GM21447 (cell line): Measurements from ENCODE around the gene RNF13.
"Not testable (repeated sequence)": the region's sequence is repeated elsewhere in the genome, so short reads cannot be mapped to it uniquely, and the experiment has no call there.

ENCODE experiments used
- ATAC-seq: cut with Tn5 transposase; IDR thresholded peaks from one replicate; pipeline ENCODE4 v1.9.1; 2021; ENCODE audit not compliant: unreplicated experiment

RNF13 gene

DNA sequence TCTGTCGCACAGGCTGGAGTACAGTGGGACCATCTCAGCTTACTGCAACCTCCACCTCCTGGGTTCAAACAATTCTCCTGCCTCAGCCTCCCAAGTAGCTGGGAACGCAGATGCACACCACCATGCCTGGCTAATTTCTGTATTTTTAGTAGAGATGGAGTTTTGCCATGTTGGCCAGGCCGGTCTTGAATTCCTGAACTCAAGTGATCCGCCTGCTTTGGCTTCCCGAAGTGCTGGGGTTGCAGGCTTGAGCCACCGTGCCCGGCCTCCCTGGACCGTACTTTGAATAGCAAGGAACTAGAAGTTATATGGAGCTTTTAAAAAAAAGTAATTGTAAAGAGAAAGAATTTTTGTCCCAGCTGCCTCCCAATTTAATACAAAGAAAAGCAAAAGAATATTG lies 12.3 kb upstream of the RNF13 start:
- ATAC-seq, result no peak

DNA sequence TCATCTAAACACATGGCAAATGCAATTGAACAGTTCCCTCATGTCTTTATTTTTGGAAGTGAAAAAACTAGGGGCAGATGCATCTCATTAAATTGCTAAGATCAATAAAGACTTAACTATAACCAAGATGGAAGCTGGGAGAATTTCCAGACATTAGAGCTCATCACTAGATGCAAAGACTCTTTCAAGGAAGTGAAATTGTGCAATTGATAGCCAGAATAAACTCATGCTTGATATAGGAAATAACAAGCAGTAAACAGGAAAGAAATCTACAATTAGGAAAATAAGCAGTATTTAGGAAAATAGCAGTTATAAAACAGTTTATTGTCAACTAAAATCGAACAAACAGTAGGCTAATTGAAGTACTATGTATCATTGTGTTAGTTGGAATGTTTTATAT lies 11.8 kb upstream of the RNF13 start:
- no peak for ATAC-seq

DNA sequence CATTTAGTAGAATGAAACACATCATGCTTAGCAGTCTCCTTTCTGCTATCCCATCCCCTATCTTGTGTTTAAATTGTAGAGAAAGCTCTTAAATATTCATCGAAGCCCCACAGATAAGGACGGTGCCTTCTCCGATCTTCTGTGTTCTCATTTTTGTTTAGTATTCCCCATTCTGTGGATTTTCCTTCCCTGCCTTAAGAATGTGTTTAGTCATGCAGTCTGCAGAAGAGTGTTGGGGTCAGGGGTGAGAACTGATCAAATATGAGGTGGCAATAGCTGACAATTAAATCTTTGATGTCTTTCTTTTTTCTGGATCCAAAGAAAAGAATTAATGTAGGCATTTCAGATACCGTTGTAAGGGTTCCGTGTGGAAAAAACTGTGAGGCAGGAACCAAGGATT lies 11.4 kb upstream of the RNF13 start:
- ATAC-seq, result no peak

DNA sequence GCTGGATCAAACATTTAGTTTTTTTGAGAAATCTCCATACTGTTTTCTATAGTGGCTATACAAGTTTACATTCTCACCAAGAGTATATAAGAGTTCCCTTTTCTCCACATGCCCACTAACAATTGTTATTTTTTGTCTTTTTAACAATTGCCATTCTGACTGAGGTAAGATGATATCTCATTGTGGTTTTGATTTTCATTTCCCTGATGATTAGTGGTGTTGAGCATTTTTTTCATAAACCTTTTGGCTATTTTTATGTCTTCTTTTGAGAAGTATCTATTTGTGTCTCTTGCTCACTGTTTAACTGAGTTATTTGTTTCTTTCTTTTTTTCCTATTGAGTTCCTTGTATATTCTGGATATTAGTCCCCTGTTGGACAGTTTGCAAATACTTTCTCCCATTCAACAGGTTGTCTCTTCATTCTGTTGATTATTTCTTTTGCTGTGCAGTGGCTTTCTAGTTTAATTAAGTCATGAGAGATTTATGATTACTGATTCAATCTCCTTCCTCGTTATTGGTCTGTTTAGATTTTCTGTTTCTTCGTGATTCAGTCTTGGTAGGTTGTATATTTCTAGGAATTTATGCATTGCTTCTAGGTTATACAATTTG lies 6.7 kb upstream of the RNF13 start:
- no peak for ATAC-seq

DNA sequence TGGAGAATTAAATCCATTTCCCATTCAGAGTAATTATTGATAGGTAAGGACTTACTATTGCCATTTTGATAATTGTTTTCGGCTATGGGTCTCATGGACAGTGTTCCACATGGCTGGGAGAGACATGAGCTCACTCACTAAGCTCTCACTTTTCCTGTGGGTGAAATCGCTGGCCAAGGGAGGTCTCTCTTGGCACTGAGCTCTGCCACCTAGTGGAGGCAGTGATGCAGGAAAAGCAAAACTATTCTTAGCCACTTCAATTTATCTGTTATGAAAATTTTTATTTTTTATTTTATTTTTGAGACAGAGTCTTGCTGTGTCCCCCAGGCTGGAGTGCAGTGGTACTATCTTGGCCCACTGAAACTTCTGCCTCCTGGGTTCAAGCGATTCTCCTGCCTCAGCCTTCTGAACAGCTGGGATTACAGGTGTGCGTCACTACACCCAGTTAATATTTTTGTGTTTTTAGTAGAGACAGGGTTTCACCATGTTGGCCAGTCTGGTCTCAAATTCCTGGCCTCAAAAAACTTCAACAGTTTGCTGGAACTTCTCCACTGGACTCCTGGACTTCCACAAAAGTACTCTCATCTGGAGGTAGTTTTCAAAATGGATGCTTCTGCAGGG lies 4.7 kb upstream of the RNF13 start:
- no peak for ATAC-seq

DNA sequence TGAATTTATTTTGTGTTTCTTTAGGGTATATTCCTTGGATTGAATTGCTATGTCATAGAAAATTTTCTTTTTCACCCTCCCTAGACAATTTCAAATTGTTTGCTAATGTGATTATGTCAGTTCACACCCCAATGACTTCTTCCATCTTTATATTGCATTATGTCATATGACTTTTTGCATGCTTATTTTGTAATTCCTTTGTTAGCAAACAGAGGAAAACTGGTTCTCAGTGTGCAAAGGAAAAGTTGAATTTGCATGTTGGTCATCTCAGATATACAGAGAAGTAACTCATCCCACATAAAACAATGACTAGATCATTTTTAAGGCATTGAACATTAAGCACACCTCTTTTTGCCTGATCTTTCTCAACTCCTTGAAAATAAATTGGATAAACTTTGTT lies 3.3 kb upstream of the RNF13 start:
- no peak for ATAC-seq

DNA sequence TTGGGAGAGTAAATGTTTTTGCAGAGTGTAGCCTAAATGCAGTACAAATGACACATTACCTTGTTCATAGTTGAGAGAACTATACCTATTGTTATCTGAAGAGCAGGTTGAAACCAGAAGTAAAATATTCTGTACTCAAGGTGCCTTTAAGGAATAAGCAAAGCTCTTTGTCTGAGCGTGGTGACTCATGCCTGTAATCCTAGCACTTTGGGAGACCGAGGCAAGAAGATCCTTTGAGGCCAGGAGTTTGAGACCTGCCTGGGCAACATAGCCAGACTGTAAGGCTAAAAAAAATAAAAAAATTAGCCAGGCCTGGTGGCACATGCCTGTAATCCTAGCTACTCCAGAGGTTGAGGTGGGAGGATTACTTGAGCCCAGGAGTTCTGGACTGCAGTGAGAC lies 2.2 kb upstream of the RNF13 start:
- no peak for ATAC-seq

DNA sequence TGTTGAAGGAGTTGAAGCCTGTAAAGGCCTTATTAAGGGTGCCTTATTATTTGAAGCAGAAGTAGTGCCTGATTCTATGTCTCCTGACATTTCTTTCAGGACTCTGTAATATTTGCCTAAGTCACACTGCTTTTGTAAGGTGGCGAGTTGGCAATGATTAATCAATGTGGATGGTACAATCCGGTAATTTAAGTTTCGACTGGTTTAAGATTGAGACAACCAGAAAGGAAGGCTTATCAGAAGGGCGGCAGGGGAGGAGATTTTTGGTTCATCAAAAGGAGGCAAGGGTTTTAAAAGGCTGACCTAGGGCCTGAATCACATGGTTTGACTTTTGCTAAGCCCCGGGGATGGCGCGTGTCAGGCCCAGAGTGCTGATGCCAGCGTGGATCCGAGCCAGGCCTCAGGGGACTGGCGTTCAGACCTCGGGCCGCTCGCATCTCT lies 830 bp upstream of the RNF13 start:
- no peak for ATAC-seq

DNA sequence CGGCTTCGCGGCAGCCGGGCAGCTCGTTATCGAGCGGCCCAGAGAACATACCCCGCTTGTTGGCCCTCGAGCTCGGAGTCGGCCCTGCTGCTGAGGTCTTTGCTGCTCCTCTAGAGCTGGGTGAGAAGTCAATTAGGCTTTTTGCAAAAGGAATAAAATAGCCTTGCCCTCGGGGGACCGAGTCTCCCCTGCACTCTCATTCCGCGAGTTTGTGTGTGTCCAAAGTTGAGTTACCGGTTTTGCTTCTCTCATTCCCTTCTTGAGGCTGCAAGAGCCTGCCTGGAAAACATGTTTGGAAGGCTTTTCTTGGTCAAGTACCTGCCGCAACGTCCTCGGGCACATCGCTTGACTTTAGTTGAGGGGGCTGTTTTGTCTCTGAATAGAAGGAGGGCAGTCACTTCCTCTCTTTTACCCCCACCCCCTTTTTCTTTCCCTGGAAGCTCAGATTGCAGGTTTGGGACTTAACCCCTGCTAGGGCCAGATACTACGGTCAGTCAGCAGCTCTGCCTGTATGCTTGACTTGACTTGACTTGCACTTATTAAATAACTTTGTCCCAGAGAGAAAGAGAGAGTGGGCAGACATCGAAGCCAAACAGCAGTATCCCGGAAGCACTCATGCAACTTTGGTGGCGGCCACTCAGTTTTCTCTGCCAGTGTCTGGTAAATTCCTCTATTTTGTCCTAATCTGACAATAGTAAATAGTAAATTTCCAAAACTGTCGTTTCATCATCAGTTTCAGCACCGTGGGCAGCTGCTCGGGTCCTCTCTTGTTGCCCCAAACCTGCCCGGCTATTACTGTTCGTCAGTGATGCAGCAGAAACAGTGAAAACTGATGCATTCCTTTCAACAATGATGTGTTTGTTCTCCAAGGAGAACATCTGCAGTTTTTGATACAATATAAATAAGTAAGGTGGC lies 609 bp downstream of the RNF13 start:
- peak; percentile 23 for ATAC-seq

DNA sequence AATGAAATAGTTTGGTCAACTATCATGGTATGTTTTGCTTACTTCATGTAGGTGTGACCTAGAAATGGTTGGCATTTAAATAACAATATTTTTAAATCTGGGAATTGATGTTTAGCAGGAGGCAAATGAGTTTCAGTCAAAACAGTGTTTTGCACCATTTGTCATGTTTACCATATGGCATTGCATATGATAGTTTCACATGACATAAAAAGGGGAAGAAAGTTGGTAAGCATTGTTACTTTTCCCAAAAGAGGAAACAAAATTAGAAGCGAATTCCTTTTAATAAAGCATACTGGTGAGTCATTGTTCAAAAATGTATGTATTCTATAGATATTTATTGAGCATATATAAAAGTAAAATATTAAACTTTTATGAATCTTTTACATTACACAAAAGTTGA lies 2.3 kb downstream of the RNF13 start:
- ATAC-seq, result no peak

DNA sequence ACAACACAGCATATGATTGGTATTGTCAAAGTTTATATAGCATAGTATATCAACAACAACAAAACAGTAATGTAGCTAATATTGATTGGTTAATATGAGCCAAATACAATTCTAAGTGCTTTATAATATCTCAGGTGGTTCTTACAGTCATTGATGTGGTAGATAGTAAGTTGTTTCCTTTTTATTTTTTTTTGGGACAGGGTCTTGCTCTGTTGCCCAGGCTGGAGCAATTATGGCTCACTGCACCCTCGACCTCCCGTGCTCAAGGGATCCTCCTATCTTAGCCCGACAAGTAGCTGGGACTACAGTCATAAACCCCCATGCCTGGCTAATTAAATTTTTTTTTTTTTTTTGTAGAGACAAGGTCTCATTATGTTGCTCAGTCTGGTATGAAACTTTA lies 2.7 kb downstream of the RNF13 start:
- no peak for ATAC-seq

DNA sequence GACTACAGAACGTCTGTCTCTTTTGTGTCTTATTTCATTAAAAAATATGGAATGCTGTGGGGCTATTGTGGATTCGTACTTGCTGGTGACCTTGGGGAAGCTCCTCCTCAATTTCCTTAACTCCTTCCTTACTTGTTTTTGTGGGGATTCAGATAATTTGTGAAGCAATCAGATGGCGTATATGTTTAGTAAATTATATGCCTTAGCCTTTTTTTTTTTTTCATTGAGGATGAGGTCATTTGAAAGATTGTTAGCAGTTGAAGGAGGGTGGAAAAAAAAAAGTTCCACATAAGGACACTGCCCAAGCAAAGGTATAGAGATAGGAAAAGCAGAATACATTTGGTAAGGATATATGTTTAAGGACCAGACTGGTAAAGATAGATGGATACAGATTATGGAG lies 3.3 kb downstream of the RNF13 start:
- no peak for ATAC-seq

DNA sequence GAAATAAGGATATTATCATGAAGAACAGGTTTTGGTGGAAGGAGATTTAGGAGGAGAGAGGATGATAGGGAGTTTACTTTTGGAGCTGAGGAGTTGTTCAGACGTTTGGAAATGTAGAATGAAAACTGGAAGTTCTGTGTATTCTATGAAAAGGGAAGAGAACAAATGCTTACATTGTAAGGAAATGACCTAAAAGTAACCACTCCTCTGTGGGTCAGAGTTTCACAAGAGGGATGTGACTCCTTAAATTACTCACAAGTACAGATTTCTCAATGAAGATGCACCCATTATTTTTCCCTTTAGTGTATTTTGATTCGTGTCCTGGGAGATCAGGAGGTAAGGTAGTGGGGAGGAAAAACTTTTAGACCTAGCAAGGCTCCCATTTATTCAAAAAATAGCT lies 4.0 kb downstream of the RNF13 start:
- ATAC-seq, result no peak

DNA sequence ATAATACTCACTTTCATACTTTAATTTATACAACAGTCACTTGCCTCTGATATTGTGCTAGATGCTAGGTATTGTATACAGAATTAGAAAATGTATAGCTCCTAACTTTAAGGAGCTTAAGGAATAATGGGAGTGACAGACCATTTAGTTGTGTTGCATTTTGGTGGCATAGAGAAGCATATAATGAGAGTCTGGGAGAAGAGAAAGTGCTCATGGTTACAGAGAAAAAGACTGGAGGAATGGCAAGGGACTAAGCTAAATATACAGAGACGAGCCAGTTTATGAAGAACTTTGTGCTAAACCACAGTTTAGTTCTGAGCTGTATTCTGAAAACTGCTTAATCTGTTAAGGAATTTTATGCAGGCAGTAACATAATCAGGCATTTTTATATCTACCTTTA lies 6.4 kb downstream of the RNF13 start:
- no peak for ATAC-seq

DNA sequence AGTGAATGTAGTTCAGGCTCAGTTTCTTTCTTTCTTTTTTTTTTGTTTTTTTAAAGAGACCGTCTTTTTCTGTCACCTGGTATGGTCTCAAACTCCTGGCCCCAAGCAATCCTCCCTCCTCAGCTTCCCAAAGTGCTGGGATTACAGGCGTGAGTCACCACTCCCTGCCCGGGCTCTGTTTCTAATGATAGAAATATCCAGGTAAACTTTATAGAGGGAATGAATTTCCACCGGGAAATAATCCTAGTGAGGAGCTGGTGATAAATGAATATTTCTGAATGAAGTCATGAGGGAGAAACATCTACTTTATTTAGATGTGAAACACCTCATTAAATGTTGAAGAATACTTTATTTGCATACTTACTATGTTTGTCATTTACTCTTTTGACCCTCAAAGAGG lies 7.2 kb downstream of the RNF13 start:
- no peak for ATAC-seq

DNA sequence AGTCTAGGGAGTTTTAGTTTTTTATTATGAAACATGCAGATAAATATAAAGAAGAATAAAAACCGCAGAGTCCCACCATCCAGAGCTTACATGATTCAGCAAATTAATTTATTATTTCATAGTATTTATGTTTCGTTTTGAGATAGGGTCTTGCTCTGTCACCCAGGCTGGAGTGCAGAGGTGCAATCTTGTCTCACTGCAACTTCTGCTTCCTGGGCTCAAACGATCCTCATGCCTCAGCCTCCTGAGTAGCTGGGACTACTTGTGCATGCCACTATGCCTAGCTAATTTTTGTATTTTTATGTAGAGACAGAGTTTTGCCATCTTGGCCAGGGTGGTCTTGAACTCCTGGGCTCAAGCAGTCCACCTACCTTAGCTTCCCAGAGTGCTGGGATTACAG lies 13.6 kb downstream of the RNF13 start:
- no peak for ATAC-seq

DNA sequence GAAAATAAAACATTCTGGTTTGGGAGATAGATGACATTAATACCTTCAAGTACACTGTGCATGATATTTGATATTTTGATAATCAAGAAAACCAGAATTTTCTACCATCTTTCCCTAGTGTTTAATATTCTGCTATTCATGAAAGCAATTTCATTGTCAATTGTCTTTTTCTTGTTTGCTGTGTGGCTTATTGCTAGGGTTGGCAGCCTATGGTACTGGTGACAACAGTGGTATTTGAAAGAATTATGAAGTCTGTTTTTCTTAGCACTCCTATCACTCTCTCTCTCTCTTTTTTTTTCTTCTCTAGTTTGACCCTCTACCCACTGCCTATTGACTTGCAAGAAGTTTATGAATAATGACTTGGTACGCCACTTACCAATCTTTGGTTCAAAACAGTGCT lies 15.4 kb downstream of the RNF13 start:
- ATAC-seq, result no peak

DNA sequence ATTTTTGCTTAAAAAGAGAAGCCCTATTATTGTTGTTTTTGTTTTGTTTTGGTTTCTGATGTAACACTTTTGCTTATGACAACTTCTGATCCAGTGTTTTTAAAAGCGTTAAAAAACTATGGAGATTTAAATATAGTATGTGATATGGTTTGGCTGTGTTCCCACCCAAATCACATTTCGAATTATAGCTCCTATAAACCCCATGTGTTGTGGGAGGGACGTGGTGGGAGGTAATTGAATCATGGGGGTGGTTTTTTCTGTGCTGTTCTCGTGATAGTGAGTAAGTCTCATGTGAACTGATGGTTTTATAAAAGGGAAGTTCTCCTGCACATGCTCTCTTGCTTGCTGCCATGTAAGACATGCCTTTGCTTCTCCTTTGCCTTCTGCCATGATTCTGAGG lies 16.6 kb downstream of the RNF13 start:
- not testable (repeated sequence) for ATAC-seq

DNA sequence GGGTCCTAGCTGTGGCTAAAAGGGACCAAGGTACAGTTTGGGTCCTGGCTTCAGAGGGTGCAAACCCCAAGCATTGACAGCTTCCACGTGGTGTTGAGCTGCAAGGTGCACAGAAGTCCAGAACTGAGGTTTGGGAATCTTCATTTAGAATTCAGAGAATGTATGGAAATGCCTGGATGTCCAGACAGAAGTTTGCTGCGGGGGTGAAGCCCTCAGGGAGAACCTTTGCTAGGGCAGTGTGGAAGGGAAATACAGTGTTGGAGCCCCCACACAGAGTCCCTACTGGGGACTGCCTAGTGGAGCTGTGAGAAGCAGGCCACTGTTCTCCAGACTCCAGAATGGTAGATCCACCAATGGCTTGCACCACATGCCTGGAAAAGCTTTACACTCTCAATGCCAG lies 17.9 kb downstream of the RNF13 start:
- ATAC-seq, result no peak

DNA sequence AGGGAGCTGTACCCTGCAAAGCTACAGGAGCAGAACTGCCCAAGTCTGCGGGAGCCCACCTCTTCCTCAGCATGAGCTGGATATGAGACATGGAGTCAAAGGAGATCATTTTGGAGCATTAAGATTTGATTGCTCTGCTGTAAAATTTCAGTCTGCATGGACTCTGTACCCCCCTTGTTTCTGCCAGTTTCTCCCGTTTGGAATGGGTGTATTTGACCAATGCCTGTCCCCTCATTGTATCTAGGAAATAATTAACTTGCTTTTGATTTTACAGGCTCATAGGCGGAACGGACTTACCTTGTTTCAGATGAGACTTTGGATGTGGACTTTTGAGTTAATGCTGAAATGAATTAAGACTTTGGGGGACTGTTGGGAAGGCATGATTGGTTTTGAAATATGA lies 18.3 kb downstream of the RNF13 start:
- ATAC-seq, result no peak

DNA sequence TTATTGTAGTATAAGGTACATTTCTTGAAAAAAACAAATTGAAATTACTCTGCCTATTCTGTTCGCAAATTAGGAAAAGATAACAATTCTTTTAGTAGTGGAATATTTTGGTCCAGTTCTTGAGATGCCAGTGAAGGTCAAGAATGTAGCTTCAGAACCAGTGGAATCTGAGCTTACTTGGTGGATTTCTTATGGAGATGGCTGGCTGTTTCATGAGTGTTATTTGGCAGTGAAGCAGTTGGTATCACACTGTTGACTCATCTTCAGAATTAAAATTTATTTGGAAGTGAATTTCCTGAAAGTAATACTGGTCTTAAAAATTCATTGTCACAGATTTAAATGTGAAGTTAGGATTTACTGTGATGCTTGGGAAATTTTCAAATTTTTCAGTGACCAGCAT lies 19.1 kb downstream of the RNF13 start:
- ATAC-seq, result no peak

DNA sequence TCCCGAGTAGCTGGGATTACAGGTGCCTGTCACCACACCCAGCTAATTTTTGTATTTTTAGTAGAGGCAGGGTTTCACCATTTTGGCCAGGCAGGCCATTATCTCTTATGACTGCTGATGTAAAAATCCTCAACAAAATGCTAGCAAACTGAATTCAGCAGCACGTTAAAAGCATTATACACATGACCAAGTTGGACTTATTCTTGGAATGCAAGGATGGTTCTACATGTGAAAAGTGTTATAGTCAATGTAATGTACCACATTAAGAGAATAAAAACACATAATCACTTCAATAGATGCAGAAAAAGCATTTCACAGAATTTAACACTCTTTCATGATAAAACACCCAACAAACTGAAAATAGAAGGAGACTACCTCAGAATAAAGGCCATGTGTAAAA lies 20.2 kb downstream of the RNF13 start:
- ATAC-seq, result no peak
